ENCODE data around the gene SOCS1.
"Not testable (repeated sequence)": the region's sequence is repeated elsewhere in the genome, so short reads cannot be mapped to it uniquely, and the experiment has no call there.

The SOCS1 gene

GRCh38 chr16:11224096-11224893 lies 31.7 kb downstream of the SOCS1 start:
- peak; percentile 32 for DNase-seq

GRCh38 chr16:11220507-11220906 lies 35.5 kb downstream of the SOCS1 start:
- not testable (repeated sequence) for DNase-seq

- no peak for DNase-seq
These were observed 36.8 kb downstream of the SOCS1 start for GRCh38 chr16:11219178-11219577.

- DNase-seq: no peak
These were observed 37.4 kb downstream of the SOCS1 start for GRCh38 chr16:11218604-11218962.

- DNase-seq: no peak
These were observed 38.1 kb downstream of the SOCS1 start for GRCh38 chr16:11217651-11218603.

DNA sequence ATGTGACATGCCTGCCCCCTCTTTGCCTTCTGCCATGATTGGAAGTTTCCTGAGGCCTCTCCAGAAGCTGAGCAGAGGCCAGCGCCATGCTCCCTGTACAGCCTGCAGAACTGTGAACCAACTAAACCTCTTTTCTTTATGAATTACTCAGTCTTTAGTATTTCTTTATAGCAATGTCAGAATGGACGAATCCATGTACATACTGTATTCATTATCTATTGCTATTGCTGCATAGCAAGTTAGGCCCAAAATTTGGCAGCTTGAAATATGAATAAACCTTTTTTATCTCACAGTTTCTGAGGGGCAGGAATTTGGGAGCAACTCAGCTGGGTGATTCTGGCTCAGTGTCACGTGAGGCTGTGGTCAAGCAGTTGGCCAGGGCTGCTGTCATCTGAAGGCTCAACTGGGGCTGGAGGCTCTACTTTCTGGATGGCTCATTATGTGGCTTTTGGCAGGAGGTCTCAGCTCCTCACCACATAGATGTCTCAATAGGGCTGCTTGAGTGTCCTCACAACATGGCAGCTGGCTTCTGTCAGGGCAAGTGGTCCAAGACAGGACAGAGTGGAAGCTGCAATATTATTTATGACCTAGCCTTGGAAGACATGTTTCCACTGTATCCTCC lies 40.0 kb downstream of the SOCS1 start:
- no peak for DNase-seq

- DNase-seq: no peak
These were observed 42.2 kb downstream of the SOCS1 start for GRCh38 chr16:11213799-11214198.

DNA sequence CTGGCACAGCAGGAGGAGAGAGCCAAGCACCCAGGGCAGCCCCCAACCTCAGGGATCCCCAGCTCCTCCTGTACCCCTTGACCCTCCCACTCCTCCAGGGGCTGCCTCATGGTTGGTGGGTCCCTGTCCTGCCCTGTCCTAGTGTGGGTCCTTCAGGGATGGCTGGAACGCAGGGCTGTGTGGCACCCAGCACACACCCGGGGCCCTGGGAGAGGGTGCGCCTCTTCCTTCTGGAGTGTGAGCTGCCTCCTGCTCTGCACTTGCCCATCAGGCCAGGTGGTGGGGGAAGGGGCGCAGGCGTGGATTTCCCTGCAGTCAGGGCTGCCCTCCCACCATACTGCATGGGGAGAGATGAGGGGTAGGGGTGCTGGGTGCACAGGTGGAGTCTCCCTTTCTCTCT lies 42.6 kb downstream of the SOCS1 start:
- no peak for DNase-seq

DNA sequence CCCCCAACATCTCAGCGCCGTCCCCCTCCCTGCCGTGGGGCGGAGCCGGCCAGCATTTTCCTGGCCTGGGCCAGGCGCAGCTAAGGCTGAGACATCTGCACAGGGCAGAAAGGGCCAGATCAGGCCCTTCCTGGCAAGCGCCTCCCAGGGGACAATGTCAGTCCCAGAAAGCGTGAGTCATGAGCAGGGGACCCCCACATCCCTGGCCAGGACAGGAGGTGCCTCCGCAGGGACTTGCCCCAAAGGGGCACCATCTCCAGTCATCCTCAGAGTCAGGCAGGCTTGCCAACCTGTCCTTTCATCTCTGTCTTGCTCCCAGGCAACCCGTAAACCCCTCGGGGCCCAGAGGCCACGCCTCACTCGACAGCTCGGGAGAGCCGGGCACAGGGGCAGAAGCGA lies 43.2 kb downstream of the SOCS1 start:
- no peak for DNase-seq

GRCh38 chr16:11211977-11212797 lies 43.8 kb downstream of the SOCS1 start:
- DNase-seq: no peak

DNA sequence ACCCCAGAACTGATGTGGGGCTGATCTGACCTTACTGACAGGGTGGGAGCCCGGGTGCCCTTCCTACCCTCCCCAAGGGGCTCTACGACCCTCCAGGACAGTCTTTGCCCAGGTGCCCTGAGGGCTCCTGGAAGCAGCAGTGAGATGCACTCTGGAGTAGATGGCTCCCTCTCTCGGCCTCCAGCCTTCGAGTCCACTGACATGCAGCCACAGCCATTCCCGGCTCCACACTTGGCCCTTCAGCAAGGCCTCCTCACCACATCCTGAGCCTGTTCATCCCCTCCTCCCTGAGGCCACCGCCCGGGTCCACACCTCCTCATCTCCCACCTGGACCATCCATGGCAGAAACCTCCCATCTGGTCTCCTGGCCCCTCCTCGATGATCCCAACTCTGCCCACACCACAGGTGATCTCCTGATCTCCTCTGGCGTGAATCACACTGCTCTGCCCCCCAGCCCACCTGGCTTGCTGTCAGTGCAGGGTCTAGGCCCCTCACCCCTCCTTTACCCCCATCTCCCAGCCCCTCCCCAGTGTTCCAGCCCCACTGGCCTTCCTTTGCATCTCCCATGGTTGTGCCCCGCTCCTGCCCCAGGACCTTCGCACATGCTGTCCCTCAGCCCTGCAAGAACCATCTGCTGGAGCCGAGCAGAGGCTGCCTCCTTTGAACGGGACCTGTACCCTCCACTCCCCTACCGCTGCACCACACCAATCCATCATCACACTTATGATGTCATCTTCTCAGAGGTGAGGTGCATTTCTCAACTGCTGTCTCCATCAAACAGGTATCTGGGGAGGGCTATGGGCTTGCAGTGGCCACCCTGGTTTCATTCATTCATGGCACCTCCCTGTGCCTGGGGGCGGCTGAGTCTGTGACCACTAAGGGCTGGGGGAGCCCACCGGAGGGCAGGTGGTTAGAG lies 44.7 kb downstream of the SOCS1 start:
- no peak for DNase-seq

DNA sequence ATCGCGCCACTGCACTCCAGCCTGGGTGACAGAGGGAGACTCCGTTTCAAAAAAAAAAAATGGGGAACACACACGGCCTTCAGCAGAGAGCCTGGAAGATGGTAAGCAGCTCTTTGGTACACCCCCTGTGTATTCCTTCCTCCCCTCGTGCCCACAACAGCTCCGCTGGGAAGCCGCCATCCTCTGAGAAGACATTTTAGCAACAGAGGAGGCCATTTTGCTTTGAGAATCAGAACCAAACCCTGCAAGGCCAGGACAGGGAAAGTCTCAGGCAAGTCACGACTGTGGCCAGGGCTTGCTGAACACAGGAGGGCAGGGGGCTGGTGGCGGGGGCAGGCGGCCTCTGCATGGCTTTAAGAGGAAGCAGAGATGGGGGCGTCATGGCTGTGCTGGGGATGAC lies 45.7 kb downstream of the SOCS1 start:
- no peak for DNase-seq

GRCh38 chr16:11208916-11209665 lies 46.9 kb downstream of the SOCS1 start:
- no peak for DNase-seq

DNA sequence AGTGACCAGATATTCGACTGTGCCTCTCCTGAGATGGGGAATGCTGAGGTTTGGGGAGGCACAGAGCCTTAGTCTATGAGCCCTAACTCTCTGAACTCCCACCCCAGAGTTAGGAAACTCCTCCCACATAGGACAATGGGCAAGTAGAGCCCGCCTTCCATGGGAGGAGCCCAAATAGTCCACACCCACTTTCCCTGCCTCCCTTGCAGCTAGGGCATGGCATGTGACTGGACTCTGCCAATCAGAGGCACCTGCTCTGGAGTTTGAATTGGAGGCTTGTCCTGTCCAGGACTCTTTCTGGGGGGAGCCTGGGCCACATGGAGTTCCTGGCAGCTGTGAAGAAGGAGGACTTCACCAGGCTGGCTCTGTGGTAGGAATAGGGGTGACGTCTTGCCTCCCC lies 48.4 kb downstream of the SOCS1 start:
- no peak for DNase-seq

DNA sequence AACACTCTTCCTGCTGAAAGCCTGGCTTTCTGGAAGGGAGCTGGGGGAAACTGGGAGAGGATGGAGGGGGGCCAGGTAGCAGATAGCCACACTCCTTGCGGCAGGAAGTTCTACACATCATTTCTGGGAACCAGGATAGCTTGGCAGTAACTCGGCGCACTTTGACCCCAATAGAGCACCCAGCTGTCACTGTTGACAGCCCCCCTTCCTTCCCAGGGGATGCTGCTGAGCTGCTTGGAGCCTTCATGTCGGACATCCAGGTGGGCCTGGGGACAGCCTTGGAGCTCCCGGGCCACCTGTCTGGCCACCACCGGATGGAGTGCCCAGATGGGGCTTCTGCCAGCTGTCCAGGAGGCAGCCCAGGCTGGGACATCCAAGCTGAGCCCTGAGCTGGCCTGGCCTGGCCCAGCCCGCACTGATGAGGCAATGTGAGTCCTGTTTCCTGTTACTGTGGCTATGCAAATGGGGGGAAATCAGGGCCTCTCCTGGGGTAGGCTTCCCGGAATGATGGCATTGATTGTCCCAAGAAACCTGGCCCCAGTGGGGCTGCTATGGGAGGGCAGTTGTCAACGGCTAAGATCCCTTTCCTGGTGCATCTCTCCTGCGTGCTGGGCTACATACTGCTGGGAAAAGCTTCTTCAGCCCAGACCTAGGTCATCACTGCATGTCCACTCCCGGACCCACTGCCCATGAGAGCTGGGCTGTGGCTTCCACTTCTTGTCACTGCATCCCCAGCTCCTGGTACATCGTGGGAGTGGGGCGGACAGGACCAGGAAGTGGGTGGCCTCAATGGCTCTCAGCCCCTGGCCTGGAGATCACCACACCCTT lies 50.0 kb downstream of the SOCS1 start:
- no peak for DNase-seq

GRCh38 chr16:11205065-11205699 lies 50.8 kb downstream of the SOCS1 start:
- no peak for DNase-seq

GRCh38 chr16:11204513-11205047 lies 51.4 kb downstream of the SOCS1 start:
- DNase-seq: no peak
